Tongue (tissue), 2 donors: ENCODE measurements around the gene TRIM3. TPM values are rescaled to one million over a fixed set of nuclear protein-coding genes. Genes with fewer than 3 reads are reported as not detected.

ENCODE experiments used
- DNase-seq: peaks from one replicate; pipeline ENCODE4 v3.0.0-alpha.2; 2015
- total RNA-seq: library from RNA; depleted of rRNA; stranded (reverse); fragments of >200 nt; gene quantifications from one replicate; pipeline ENCODE4 v1.2.3, GENCODE V29; 2014

The TRIM3 gene
- total RNA-seq, 1 donor from 2014 or later, result 21.1 TPM

- no peak for DNase-seq
These were observed 6.7 kb upstream of the TRIM3 start for GRCh38 chr11:6480299-6480914.

- DNase-seq, result no peak
These were observed 2.8 kb upstream of the TRIM3 start for GRCh38 chr11:6476571-6476970.

- no peak for DNase-seq
These were observed 2.2 kb upstream of the TRIM3 start for GRCh38 chr11:6475936-6476335.

GRCh38 chr11:6474806-6475500 lies 1.2 kb upstream of the TRIM3 start:
- DNase-seq, result no peak

GRCh38 chr11:6474413-6474792 lies 662 bp upstream of the TRIM3 start:
- no peak for DNase-seq

- no peak for DNase-seq
These were observed 807 bp downstream of the TRIM3 start for GRCh38 chr11:6472934-6473333.

GRCh38 chr11:6469599-6469998 lies 4.1 kb downstream of the TRIM3 start:
- no peak for DNase-seq

GRCh38 chr11:6468712-6469495 lies 4.8 kb downstream of the TRIM3 start:
- peak; percentile 90 for DNase-seq

GRCh38 chr11:6459099-6459450 lies 14.7 kb downstream of the TRIM3 start:
- DNase-seq, result no peak

- no peak for DNase-seq
These were observed 15.2 kb downstream of the TRIM3 start for GRCh38 chr11:6458352-6459098.

- DNase-seq, result no peak
These were observed 16.0 kb downstream of the TRIM3 start for GRCh38 chr11:6457581-6458320.

- no peak for DNase-seq
These were observed 17.2 kb downstream of the TRIM3 start for GRCh38 chr11:6456361-6457073.

GRCh38 chr11:6455070-6455469 lies 18.7 kb downstream of the TRIM3 start:
- DNase-seq, result no peak

- no peak for DNase-seq
These were observed 20.6 kb downstream of the TRIM3 start for GRCh38 chr11:6453152-6453551.

- DNase-seq, result no peak
These were observed 21.5 kb downstream of the TRIM3 start for GRCh38 chr11:6452219-6452618.

- no peak for DNase-seq
These were observed 25.2 kb downstream of the TRIM3 start for GRCh38 chr11:6448574-6448973.

GRCh38 chr11:6443269-6444003 lies 30.3 kb downstream of the TRIM3 start:
- peak; percentile 63 for DNase-seq

- no peak for DNase-seq
These were observed 31.3 kb downstream of the TRIM3 start for GRCh38 chr11:6442441-6442840.

GRCh38 chr11:6440906-6441358 lies 32.8 kb downstream of the TRIM3 start, which contains the start of gene HPX:
HPX (minus strand) TSS chr11:6440987; CDS start chr11:6440963, 24 bp downstream.
- no peak for DNase-seq

- DNase-seq, result peak; percentile 54
These were observed 34.7 kb downstream of the TRIM3 start for GRCh38 chr11:6438979-6439571.
